Measurements from ENCODE around the gene NRAP. TPM values are rescaled to one million over a fixed set of nuclear protein-coding genes. Genes with fewer than 3 reads are reported as not detected.
"Not testable (repeated sequence)": the region's sequence is repeated elsewhere in the genome, so short reads cannot be mapped to it uniquely, and the experiment has no call there.

The NRAP gene
- total RNA-seq, 1 donor, result under 0.01 TPM

DNA sequence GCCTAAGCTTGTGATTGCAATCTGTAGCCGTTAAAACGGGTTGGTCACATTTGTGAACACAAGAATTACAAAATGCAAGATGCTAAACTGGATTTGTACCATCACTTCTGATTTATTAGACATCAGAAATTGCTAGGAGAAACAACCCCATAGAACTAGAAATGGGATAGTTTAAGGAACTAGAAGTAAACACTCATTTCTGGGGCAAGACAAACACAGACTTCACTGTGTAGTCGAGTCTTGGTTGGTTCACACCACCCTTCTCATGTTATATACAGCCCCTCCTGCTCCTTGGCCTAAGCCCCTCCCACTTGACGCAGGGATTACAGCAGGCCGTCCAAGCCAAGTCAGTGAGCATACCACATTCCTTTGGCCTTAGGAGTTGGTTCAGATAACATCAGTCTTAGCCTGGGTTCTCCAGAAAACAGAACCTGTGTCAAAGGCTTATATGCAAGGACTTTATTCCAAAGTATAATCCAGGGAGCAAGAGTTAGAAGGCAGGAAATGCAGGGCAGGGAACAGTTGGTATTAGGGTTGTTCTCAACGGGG is 2.0 kb upstream of the NRAP start:
- TF ChIP-seq, protein P1, sequence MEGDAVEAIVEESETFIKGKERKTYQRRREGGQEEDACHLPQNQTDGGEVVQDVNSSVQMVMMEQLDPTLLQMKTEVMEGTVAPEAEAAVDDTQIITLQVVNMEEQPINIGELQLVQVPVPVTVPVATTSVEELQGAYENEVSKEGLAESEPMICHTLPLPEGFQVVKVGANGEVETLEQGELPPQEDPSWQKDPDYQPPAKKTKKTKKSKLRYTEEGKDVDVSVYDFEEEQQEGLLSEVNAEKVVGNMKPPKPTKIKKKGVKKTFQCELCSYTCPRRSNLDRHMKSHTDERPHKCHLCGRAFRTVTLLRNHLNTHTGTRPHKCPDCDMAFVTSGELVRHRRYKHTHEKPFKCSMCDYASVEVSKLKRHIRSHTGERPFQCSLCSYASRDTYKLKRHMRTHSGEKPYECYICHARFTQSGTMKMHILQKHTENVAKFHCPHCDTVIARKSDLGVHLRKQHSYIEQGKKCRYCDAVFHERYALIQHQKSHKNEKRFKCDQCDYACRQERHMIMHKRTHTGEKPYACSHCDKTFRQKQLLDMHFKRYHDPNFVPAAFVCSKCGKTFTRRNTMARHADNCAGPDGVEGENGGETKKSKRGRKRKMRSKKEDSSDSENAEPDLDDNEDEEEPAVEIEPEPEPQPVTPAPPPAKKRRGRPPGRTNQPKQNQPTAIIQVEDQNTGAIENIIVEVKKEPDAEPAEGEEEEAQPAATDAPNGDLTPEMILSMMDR (IDR thresholded peaks at IDR 0.05; ENCODE audit: insufficient read depth, low read length), result no peak
- DNase-seq (ENCODE audit: low read depth), result peak; percentile 88
- no peak overlapping the region for H3K4me3 ChIP-seq (ENCODE audit: low read depth, low read length)

DNA sequence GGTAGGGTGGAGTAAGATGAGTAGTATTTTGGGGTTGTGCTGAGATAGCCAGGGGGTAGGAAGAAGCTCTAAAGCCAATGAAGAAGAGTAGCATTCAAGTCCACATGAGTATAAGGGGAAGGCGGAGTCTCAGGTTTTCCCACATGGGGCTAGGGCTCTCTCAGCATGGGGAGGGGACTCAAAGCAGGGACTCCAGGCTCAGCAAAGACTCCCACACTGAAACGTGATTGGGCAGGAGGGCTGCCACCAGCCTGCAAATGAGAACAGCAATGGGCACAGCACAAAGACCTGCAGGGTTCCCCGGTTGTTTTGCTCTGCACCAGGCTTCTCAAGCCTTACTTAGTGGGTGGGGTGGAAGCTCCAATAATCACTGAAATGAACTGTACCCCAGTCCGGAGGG is 1.5 kb upstream of the NRAP start:
- no peak overlapping the region for H3K4me3 ChIP-seq (ENCODE audit: low read depth, low read length)
- DNase-seq (ENCODE audit: low read depth), result no peak
- TF ChIP-seq, protein P1 (IDR thresholded peaks at IDR 0.05; ENCODE audit: insufficient read depth, low read length), result no peak

DNA sequence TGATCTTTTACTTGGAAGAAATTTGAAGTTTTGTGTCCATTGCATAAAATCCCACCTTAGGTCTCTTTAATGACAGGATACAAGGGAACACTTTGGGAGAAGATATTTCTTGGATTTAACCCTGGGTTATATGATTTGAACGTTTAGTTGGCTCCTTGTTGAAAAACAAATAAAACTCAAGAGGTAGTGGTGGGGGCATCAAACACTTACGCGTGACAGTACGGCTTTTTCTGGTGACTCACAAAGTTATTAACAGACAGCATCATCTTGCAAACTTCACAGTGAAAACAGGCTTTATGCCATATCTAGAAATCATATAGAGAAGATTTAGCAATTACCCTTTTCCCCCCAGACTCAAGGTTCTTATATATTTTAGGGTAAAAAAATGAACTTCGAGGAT is 699 bp downstream of the NRAP start:
- DNase-seq (ENCODE audit: low read depth), result no peak
- no peak overlapping the region for H3K4me3 ChIP-seq (ENCODE audit: low read depth, low read length)
- TF ChIP-seq, protein P1 (IDR thresholded peaks at IDR 0.05; ENCODE audit: insufficient read depth, low read length), result no peak

DNA sequence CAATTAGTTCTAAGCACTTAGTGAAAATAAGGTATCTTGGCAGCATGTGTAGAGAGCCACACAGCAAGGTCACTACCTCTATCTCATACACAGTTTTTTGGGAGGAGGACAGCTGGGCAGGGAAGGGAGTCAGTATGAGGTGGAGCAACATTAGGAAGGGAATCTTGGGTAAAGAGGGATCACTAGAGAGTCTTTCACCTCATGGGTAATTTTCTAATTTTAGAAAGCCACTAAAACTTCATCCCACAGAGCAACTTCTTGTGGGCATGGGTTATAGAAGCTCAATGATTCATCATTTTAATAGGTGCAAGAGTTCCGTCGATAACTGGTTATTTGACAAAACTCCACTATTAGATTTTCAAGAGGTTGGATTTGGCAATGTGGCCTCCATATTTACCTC is 2.5 kb downstream of the NRAP start:
- DNase-seq (ENCODE audit: low read depth), result no peak
- no peak overlapping the region for H3K4me3 ChIP-seq (ENCODE audit: low read depth, low read length)
- TF ChIP-seq, protein P1 (IDR thresholded peaks at IDR 0.05; ENCODE audit: insufficient read depth, low read length), result no peak

DNA sequence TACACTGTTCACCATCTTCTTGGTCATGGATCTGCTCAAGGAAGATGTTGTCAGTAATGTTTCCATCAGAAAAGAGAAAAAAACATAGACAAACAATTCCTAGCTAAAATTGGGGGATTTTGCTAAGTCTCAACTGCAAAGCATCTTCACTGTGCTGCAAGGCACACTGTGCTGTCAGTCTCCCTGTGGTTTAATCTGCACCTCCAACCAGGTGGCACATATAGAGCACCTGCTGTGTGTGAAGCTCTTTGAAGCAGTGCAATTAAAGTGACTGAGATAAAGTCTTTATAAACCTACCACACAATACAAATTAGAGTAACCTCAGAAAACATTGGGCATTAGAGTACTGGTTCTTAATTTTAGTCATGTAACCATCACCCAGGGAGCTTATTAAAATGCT is 6.3 kb downstream of the NRAP start:
- TF ChIP-seq, protein P1 (IDR thresholded peaks at IDR 0.05; ENCODE audit: insufficient read depth, low read length), result no peak
- no peak for DNase-seq (ENCODE audit: low read depth)
- no peak overlapping the region for H3K4me3 ChIP-seq (ENCODE audit: low read depth, low read length)

DNA sequence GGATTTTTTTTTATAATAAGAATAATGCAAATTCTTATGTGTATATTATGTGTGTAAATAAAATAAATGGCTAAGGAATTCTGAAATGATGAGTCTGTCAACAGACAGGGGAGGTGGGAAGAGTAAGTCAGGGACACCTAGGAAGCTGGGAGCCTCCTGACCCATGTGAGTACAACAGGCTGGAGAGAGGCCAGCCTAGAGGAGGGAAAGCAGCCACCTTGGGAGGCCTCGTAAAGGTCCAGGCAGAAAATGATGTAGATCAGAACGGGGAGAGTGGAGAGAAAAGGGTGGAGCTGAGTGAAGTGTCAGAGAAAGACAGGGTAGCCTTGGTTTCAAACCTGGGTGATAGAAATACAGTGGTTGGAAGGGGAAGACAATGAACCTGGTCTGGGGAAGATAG is 6.9 kb downstream of the NRAP start:
- DNase-seq (ENCODE audit: low read depth), result no peak
- H3K4me3 ChIP-seq (ENCODE audit: low read depth, low read length), result no peak overlapping the region
- TF ChIP-seq, protein P1 (IDR thresholded peaks at IDR 0.05; ENCODE audit: insufficient read depth, low read length), result no peak

DNA sequence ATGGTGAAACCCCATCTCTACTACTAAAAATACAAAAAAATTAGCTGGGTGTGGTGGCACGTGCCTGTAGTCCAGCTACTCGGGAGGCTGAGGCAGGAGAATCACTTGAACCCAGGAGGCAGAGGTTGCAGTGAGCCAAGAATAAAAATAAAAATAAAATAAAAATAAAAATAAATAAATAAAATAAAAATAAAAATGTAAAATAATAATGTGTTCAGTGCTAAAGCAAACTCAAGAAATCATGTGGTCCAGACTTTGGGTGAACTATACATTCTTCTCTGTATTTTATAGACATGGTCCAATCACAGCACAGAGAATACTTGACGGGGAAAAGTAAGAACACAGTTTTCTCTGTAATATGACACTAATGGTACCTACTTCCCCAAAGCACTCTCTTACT is 11.4 kb downstream of the NRAP start:
- H3K4me3 ChIP-seq (ENCODE audit: low read depth, low read length); DNase-seq (ENCODE audit: low read depth): not testable (repeated sequence)

All from fibroblast of the aortic adventitia (primary cell).